Aorta (tissue), 5 donors: Measurements from ENCODE around the gene PMM1. TPM values are rescaled to one million over a fixed set of nuclear protein-coding genes. Genes with fewer than 3 reads are reported as not detected.

ENCODE experiments used
- ATAC-seq: fragments of 200-7000 bp; cut with Tn5 transposase; one replicate; pipeline ENCODE4 v1.9.1; 2022; ENCODE audit warnings: moderate library complexity; ENCODE audit not compliant: low FRiP score
- DNase-seq, 2 donors: peaks; one replicate each; pipeline ENCODE4 v3.0.0-alpha.2; 2020
- H3K27ac ChIP-seq, 2 donors: one replicate each; pipeline ENCODE4 v1.5.1; 2013; ENCODE audit warnings: low read length in 2 of 2, mild to moderate bottlenecking in 2 of 2, moderate library complexity in 2 of 2, control low read depth in 1 of 2, inconsistent platforms in 1 of 2, low read depth in 1 of 2
- H3K27me3 ChIP-seq, 2 donors: one replicate each; pipeline ENCODE4 v1.6.1; 2013; ENCODE audit warnings: control low read depth in 1 of 2, low read length in 1 of 2, mild to moderate bottlenecking in 1 of 2, moderate library complexity in 1 of 2; ENCODE audit not compliant: insufficient read depth in 2 of 2, control insufficient read depth in 1 of 2
- H3K36me3 ChIP-seq, 2 donors: one replicate each; pipeline ENCODE4 v1.6.1; 2013; ENCODE audit warnings: control low read depth in 1 of 2, low read length in 1 of 2, mild to moderate bottlenecking in 1 of 2; ENCODE audit not compliant: insufficient read depth in 2 of 2, control insufficient read depth in 1 of 2
- H3K4me1 ChIP-seq, 2 donors: one replicate each; pipeline ENCODE4 v1.6.1; 2013; ENCODE audit warnings: low read length in 2 of 2, control low read depth in 1 of 2, mild to moderate bottlenecking in 1 of 2, moderate library complexity in 1 of 2; ENCODE audit not compliant: insufficient read depth in 2 of 2, control insufficient read depth in 1 of 2
- H3K4me3 ChIP-seq, 2 donors: one replicate each; pipeline ENCODE4 v1.5.1; 2013; ENCODE audit warnings: low read length in 2 of 2, control low read depth in 1 of 2, mild to moderate bottlenecking in 1 of 2
- H3K9me3 ChIP-seq: one replicate; pipeline ENCODE4 v1.6.1; 2013; ENCODE audit warnings: mild to moderate bottlenecking, low read length; ENCODE audit not compliant: control insufficient read depth
- WGBS, 2 donors: extraction: QIAGEN DNeasy Blood & Tissue Kit; methylation state at CpG; one replicate each; pipeline ENCODE4 v1.1.7; 2013; 5-methylcytosine and 5-hydroxymethylcytosine counted together
- intact Hi-C, 2 donors: fragments of 100-400 bp; cut with DNase I; formaldehyde crosslinking; loops; one replicate each; pipeline versions ENCODE4 v1.14.2 to v1.15.0; 2022
- polyA plus RNA-seq, 2 donors: library from polyadenylated mRNA; stranded (reverse); fragments of 200-250 nt; gene quantifications; one replicate each; pipeline ENCODE4 v1.2.3, GENCODE V29; 2013
- total RNA-seq, 2 donors: library from RNA; stranded (reverse); fragmentation: NEBNext Ultra II Directional; extraction: Animal tissue kit (Norgen Biotek cat#: 25700); gene quantifications; one replicate each; pipeline ENCODE4 v1.2.1, GENCODE V29; 2021
- donor health status: healthy with polysubstance abuse.
- donor health status: Bipolar disorder and iron deficiency.
- donor health status: DM: no; HTN: no; CAD: no.
- donor health status: DM: no; HTN: no; CAD: no.
- donor health status: DM: yes; HTN: yes; CAD: no.

The PMM1 gene
- total and polyA plus RNA-seq, 4 donors: 23.8 to 101 (median 34.4) TPM

- no peak for DNase-seq
- H3K36me3 ChIP-seq: no peaks in the 10 kb centered on the region
- H3K27me3 ChIP-seq: no peaks in the 10 kb centered on the region
- no peaks in the 10 kb centered on the region for H3K4me1 ChIP-seq
- H3K9me3 ChIP-seq: no peaks in the 10 kb centered on the region
- H3K4me3 ChIP-seq: no peak overlapping the region
- no peak for ATAC-seq
- intact Hi-C loops: loop anchor here in 1 of 2 donors (5.0 kb wide), 1 partner anchor 55 kb away; no protein-coding TSS in a partner anchor
- 93 to 96% methylated on average over 4 of the region's 4 CpGs for WGBS, 2 donors
- H3K27ac ChIP-seq: no peak overlapping the region
Observed at GRCh38 chr22:41542224-41542623, 47.4 kb downstream of the PMM1 start.

GRCh38 chr22:41541484-41541883 is 48.2 kb downstream of the PMM1 start:
- ATAC-seq (no peak), DNase-seq (no peak)
- Histone ChIP-seq H3K27me3 (no peaks in the 10 kb centered on the region), H3K4me3 (no peak overlapping the region), H3K27ac (no peak overlapping the region), H3K9me3 (no peaks in the 10 kb centered on the region), H3K36me3 (no peaks in the 10 kb centered on the region), H3K4me1 (no peaks in the 10 kb centered on the region)
- intact Hi-C loops: loop anchor here in 1 of 2 donors (5.0 kb wide), 1 partner anchor 56 kb away; no protein-coding TSS in a partner anchor
- 53 to 54% methylated on average over 3 of the region's 3 CpGs for WGBS, 2 donors

GRCh38 chr22:41540365-41540764 is 49.3 kb downstream of the PMM1 start:
- ATAC-seq: no peak
- intact Hi-C loops: loop anchor here in 1 of 2 donors (5.0 kb wide), 1 partner anchor 57 kb away; no protein-coding TSS in a partner anchor
- WGBS, 2 donors: 93 to 96% methylated on average over 7 of the region's 7 CpGs
- Histone ChIP-seq H3K36me3 (no peaks in the 10 kb centered on the region), H3K9me3 (no peaks in the 10 kb centered on the region), H3K27me3 (no peaks in the 10 kb centered on the region), H3K4me3 (no peak overlapping the region), H3K27ac (no peak overlapping the region), H3K4me1 (no peaks in the 10 kb centered on the region)
- no peak for DNase-seq

DNA sequence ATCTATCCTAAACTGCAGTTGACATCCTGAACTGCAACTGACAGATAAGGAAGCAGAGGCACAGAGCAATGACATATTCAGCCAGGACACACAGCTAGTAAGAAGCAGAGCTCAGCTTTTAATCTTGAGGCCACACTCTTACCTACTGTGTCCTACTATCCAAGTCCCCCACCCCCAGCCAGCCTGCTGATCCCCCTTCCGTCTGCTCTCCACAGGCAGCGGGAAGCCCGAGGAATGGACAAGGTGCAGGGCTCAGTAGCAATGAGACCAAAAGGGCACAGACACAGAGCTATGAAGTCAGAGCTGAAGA is 49.7 kb downstream of the PMM1 start:
- DNase-seq: no peak
- Histone ChIP-seq H3K4me3 (no peak overlapping the region), H3K27ac (no peak overlapping the region), H3K9me3 (no peaks in the 10 kb centered on the region), H3K27me3 (no peaks in the 10 kb centered on the region), H3K36me3 (no peaks in the 10 kb centered on the region), H3K4me1 (no peaks in the 10 kb centered on the region)
- ATAC-seq: no peak
- 79 to 84% methylated on average over 3 of the region's 3 CpGs for WGBS, 2 donors
- intact Hi-C loops: loop anchor here in 1 of 2 donors (5.0 kb wide), 1 partner anchor 57 kb away; no protein-coding TSS in a partner anchor

- 55 to 60% methylated on average over 13 of the region's 13 CpGs for WGBS, 2 donors
- no peak overlapping the region for H3K27ac ChIP-seq
- intact Hi-C loops: loop anchor here in 1 of 2 donors (5.0 kb wide), 1 partner anchor 58 kb away; no protein-coding TSS in a partner anchor
- no peak overlapping the region for H3K4me3 ChIP-seq
- no peak for DNase-seq
- H3K27me3 ChIP-seq: no peaks in the 10 kb centered on the region
- H3K4me1 ChIP-seq: no peaks in the 10 kb centered on the region
- H3K9me3 ChIP-seq: no peaks in the 10 kb centered on the region
- no peaks in the 10 kb centered on the region for H3K36me3 ChIP-seq
- no peak for ATAC-seq
Observed at GRCh38 chr22:41539146-41540005, 50.3 kb downstream of the PMM1 start.

DNA sequence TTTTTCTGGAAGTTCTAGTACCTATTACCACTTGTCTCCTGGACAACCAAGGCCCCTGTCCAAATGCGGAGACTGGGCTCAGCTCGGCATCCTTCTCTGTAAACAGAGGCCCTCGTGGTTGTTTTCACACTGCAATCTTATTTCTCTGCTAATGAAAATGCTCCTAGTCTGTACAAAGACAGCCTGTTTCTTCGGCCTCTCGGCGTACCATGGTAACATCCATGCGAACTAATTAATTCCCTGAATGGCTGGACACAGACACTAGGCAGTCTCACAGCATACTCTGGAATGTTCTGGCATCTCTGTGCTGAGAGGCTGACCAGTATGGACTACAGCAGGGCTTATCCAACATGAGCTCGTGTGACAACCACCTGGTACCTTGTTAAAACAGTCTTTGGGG is 51.1 kb downstream of the PMM1 start:
- H3K36me3 ChIP-seq: no peaks in the 10 kb centered on the region
- ATAC-seq: no peak
- intact Hi-C loops: no loop called here
- no peaks in the 10 kb centered on the region for H3K27me3 ChIP-seq
- DNase-seq: no peak
- H3K4me1 ChIP-seq: no peaks in the 10 kb centered on the region
- no peak overlapping the region for H3K27ac ChIP-seq
- H3K4me3 ChIP-seq: no peak overlapping the region
- H3K9me3 ChIP-seq: no peaks in the 10 kb centered on the region
- WGBS, 2 donors: 87% methylated on average over 8 of the region's 8 CpGs

DNA sequence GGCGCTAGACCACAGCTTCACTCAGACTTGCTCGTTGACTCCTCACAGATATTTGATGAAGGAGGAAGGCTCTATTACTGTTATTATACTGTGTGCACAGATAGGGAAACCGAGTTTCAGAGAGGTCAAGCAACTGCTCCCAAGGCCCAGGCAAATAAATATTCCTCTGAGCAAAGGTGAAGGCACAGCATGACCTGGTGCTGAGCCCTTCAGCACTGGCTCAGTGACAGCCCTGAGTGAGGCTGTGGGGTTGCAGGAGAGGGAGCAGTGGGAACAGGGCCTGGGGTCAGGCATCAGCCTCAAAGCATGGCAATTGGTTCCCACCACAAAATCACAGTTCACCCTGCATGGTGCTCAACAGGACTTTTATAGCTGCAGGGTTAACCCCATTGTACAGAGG is 52.4 kb downstream of the PMM1 start:
- intact Hi-C loops: no loop called here
- 86 to 90% methylated on average over 3 of the region's 3 CpGs for WGBS, 2 donors
- no peaks in the 10 kb centered on the region for H3K4me1 ChIP-seq
- H3K36me3 ChIP-seq: no peaks in the 10 kb centered on the region
- ATAC-seq: no peak
- H3K4me3 ChIP-seq: no peak overlapping the region
- H3K9me3 ChIP-seq: no peaks in the 10 kb centered on the region
- H3K27me3 ChIP-seq: no peaks in the 10 kb centered on the region
- no peak overlapping the region for H3K27ac ChIP-seq
- DNase-seq: no peak

- H3K36me3 ChIP-seq: no peaks in the 10 kb centered on the region
- no peaks in the 10 kb centered on the region for H3K9me3 ChIP-seq
- no peak for DNase-seq
- H3K4me1 ChIP-seq: no peaks in the 10 kb centered on the region
- H3K4me3 ChIP-seq: no peak overlapping the region
- intact Hi-C loops: no loop called here
- no peaks in the 10 kb centered on the region for H3K27me3 ChIP-seq
- no peak for ATAC-seq
- no peak overlapping the region for H3K27ac ChIP-seq
- 91 to 100% methylated on average over 5 of the region's 5 CpGs for WGBS, 2 donors
Observed at GRCh38 chr22:41535244-41535643, 54.4 kb downstream of the PMM1 start.

- DNase-seq (no peak), ATAC-seq (no peak)
- no peaks in the 10 kb centered on the region for H3K4me1 ChIP-seq
- H3K36me3 ChIP-seq: no peaks in the 10 kb centered on the region
- WGBS, 2 donors: 89 to 91% methylated on average over 8 of the region's 8 CpGs
- no peak overlapping the region for H3K4me3 ChIP-seq
- no peaks in the 10 kb centered on the region for H3K27me3 ChIP-seq
- no peak overlapping the region for H3K27ac ChIP-seq
- no peaks in the 10 kb centered on the region for H3K9me3 ChIP-seq
- intact Hi-C loops: no loop called here
Observed at GRCh38 chr22:41534219-41534618, 55.4 kb downstream of the PMM1 start.
